Stimulated activated CD4-positive, alpha-beta T cell treated with anti-CD3 and anti-CD28 coated beads, TNF-alpha, amount 100 ng/mL, for 4 hours (primary cell): Measurements from ENCODE around the gene SELENON.

ENCODE experiments used
- DNase-seq, 3 experiments: peaks; one replicate each; pipeline ENCODE4 v3.0.0-alpha.2; 2020; ENCODE audit warnings: low read depth in 3 of 3

The SELENON gene

DNA sequence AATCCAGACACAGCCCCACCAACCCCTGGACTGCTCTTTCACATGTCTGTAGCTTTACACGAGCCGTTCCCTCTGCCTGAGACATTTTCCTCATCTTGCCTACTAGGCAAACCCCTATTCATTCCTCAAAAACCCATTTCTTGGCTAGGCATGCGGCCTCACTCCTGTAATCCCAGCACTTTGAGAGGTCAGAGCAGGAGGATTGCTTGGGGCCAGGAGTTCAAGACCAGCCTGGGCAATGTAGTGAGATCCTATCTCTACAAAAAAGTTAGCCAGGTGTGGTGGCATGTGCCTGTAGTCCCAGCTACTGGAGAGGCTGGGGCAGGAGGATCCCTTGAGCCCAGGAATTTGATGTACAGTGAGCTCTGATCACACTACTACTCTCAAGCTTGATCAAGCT is 64.4 kb downstream of the SELENON start:
- no peak for DNase-seq

- DNase-seq: no peak
These were observed 66.3 kb downstream of the SELENON start for GRCh38 chr1:25866288-25866687.

DNA sequence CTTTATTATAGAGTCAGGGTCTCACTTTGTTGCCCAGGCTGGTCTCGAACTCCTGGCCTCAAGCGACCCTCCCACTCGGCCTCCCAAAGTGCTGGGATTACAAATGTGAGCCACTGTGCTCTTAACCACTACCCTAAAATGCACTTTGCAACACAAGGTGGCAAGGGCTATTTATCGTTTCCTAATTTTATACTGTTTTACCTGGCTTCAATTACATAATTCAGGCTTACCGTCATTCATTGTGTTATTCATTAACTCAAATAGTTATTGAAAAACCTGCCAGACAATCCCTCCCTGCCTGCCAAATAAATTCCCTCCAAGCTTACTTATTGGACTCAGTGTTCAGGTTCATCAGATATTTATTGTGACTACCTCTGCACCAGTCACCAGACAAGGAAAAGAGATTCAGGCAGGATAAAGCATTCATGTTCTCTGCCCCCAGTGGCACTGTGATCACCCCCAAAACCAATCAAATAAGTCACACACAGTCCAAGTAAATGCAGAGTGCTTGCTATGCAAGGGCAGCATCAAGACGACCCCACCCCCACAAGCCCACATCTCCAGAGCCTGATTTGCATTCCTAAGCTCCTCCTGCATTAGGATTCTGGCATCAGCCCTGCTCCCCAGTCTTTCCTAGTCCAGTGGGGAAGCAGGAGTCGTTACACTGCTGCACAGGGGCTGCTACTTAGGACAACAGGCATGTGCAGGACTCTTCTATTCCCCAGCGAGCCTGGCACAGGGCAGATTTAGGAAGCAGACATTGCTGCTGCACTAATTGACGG is 67.4 kb downstream of the SELENON start:
- DNase-seq: no peak
